Activated CD8-positive, alpha-beta memory T cell treated with anti-CD3 and anti-CD28 coated beads, Interleukin-2, amount 50 U/mL, for 48 hours (primary cell): ENCODE data around the gene KCNQ4.

ENCODE experiments used
- DNase-seq: peaks from one replicate; pipeline ENCODE4 v3.0.0-alpha.2; 2020

The KCNQ4 gene

DNA sequence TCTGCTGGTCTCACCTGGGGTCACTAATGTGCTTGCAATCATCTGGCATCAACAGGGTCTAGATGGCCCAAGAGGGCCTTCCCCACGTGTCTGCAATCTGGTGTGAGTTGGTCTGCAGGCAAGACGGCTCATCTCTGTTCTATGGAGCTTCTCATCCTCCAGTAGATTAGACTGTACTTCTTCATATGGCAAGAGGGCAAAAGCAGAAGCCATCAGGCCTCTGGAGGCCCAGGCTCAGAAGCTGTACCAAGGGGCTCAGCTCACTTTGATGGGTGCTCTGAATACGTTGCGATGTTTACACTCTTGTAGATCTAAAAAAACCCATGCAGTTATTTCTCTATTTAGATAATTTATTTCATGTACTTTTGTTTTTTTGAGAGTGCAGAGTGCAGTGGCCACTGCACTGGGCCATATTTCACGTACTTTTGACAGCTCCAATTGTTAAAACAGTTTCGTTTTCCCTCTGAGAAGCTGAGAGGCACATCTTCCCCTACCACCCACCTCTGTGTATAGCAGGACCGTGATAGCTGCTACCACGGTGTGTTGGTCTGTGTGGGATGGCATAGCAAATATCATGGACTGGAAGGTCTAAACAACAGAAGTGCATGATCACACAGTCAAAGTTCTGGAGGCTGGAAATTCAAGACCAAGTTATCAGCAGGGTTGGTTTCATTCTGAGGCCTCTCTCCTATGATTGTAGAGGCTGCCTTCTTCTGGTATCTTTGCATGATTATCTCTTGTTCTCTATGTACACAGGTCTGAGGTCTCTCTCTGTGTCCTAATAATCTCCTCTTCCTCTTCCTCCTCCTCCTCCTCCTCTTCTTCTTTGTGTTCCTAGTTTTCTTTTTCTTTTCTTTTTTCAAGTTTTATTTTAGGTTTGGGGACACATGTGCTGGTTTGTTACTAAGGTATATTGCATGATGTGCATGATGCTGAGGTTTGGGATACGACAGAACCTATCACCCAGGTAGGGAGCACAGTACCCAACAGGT lies 61.6 kb downstream of the KCNQ4 start:
- DNase-seq, result no peak

DNA sequence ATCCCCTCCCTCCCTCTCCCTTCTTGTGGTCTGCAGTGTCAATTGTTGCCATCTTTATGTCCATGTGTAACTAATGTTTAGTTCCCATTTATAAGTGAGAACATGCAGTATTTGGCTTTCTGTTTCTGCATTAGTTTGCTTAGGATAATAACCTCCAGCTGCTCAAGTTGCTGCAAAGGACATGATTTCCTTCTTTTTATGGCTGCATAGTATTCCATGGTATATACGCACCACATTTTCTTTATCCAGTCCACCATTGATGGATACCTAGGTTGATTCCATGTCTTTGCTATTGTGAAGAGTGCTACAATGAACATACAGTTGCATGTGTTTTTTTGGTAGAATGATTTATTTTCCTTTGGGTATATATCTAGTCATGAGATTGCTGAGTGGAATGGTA lies 62.3 kb downstream of the KCNQ4 start:
- no peak for DNase-seq

DNA sequence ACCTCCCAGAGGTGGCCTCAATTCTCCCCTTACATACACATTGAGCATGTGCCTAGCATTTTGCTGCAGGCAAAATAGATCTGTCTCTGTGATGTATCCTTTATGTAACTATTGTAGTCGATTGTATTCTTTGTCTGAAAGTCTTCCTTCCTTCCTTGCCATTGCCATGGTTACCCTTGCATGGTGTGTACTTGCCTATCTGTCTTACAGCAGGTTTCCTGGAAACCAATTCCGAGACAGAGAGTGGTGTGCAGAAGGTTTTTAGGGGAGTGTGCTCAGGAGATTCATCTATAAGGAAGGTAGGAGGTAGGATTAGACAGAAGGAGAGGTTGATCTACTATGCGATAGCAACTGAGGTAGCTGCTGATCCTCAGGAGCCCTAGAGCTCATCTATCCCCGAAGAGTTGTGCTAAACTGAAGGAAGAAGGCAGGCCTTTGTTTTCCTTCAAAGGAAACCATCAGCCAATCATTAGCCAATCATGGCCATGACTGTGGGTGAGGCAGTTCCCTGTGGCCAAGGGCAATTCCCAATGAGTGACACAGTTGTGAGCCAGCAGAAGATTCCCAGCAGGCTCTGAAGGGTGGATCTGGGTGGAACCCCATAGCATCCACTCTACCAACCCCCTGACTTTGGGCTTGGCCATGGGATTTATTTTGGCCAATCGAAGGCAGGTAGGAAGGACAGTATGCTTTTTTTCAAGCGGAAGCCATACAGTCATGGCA lies 63.6 kb downstream of the KCNQ4 start:
- DNase-seq, result no peak

DNA sequence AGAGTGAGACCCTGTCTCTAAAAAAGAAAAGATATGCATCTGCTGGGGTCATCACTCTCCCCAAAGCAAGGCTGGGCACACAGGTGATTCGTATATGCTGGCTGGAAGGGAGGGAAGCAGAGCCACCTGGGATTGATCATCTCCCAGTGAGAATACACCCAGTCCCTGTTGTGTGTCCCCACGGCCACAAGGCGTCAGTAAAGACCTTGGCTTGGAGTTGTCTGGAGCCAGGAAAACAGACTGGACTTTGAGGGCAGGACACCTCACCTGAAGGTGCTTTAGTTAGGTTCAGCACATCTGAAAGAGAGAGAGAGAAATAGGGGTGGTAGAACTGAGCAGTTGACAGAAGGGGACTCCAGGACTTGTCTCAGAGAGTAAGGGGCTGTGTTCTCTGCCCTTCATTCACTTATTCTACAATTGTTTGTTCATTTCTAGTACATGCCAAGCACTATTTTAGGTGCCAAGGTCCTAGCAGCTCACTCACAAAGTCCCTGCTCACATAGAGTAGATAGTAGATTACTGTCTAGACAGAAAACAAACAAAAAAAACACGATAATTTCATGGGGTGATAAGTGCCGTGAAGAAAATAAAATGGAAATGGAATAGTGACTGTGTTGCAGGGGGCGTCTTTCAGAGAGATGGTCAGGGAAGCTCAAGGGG lies 65.1 kb downstream of the KCNQ4 start:
- no peak for DNase-seq

DNA sequence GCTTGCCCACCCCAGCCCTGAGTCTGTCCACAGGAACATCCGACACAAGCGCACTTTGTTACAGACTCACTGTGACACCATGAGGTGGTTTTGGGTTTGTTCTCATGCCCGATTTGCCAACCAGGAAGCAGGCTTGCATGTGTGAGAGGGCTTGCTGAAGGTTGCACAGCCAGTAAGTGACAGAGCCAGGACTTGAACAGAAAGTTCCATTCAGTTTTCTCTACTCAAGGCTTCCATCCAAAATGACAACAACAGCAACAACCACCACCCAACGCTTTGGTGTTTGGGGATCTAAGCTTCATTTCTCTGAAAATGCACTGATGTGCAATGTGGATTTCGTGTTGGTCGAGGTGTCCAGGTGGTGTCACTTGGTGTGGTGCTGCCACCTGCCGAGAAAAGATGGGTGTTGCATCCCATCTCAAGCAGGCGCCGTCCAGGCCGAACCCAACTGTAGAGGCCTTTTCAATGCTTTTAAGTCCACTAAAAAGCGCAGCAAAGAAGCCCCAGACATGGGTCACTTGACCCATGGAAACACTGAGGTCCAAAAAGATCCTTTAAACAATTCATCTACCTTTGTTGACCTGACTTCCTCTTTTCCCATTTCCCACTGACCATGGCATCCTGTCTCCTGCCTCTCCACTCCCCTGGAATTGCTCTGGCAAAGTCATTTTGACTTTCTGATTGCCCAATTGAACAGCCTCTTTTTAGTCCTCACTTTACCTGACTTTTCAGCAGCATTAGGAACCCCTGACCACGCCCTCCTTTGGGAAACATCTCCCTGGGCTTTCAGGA lies 66.4 kb downstream of the KCNQ4 start:
- DNase-seq, result peak; percentile 90

DNA sequence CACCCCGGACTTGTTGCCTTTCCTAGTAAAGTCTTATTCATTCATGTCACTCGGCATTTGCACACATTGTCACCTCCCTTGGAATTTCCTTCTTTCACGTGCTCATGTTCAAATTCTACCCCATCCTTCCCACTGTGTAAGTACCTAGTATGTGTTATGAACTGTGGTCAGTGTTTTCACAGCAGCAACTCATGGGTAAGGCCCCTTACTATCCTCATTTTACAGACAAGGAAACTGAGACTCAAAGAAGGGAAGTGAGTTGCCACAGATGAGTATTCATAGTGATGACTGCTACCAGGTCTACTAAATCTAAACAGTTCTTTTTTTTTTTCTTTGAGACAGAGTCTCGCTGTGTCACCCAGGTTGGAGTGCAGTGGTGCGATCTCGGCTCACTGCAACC lies 68.1 kb downstream of the KCNQ4 start:
- DNase-seq, result no peak

DNA sequence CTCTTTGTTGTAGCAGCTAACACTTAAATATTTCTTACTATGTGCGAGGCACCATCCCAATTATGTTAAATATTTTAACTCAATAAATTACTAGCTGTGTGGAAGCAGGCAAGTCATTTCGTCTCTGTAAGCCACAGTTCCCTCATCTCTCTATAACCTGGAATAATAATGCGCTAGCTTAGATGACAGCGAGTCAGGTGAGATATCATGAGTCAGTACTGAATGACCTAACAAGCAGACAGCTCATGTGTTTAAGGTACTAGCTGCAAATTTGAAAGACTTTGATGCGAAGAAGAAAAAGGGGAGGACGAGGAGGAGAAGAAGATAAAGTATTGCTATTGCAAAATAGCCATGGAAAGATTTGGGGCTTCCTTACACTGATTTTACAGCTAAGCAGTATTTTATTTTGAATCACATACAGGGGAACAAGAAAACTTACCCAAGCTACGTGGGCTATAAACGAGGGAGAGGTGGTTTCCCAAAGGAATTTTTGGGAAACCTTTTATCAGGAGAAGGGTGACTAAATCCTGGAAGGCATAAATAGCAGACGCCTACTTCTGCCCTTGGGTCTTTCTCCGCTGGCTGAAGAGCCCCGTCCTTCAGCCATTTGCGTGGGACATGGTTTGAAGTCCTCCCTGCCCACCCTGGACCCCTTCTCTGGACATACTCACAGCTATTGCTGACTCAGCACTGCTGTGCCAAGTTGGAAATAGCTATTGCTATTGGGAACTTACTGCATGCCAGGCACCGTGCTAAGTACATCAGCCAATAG lies 69.7 kb downstream of the KCNQ4 start:
- DNase-seq, result no peak

DNA sequence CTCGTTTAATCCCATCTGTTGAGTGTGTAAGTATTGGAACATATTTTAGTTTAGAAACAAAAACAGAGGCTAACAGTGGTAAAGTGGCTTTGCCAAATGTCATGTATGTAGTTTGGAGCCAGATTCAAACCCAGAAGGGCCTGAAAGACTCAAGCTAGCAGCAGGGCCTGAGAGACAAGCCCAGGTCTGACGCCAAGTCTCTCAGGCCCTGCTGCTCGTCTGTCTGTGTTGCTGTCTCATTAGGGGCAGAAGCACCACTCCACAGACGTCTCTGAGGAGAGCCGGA lies 70.2 kb downstream of the KCNQ4 start:
- no peak for DNase-seq

DNA sequence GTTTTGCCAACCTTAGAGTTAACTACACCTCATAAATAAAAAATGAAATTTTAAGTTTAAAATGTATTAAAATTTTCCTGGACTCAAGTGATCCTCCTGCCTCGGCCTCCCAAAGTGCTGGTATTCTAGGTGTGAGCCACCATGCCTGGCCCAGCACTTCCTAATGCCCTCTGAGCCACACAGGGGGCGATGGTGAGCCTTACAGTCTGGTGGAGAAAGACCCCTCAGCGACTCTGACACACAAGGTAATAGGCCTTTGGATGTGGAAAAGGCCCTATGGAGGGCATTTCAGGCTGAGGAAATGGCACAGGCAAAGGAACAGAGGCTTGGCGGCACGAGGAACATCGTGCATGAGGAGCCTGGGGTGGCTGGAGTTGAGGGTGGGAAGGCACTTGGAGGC lies 71.9 kb downstream of the KCNQ4 start:
- DNase-seq, result no peak

DNA sequence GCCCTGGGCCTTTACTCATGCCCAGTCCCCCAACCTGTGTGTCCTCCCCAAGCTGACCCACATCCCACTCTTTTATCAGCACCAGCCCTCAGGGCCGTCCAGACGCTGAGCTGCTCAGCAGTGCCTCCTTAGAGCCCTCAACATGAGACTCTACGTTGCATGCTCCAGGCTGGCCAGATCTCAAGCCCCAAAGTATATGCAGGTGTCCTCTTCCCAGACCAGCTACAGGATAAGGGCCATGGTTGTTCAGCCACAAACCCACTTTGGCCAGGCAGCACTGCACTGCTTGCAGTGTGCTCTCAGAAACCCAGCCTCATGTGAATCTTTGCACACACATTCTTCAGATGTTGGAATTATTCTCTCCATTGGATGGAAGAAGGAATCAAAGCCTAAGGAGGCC lies 72.5 kb downstream of the KCNQ4 start:
- DNase-seq, result no peak

DNA sequence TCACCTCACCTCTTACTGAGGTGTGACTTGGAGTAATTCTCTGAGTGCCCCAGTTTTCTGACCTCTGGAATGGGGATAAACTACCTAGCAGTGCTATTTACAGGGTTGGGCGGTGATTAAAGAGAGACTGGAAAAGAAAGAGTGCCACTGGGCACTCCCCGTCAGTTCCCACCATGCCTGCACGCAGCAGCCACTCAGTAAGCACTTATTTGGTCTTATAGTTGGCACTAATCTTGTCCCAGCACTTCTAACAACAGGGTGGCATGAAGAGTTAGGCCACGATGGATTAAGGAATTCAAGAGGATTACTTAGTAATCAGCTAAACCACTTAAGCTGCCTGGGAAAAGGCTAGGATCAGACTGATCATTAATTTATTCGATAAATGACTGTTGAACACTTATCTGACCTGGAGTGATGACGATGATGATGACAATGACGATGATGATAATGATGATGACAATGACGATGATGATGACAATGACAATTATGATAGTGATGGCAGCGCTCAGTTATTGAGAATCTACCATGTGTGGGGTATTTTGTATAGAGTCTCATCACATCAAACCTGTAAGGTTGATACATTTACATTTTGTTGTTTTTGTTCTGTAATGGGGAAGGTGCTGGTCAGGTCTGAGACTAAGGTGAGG lies 73.2 kb downstream of the KCNQ4 start:
- DNase-seq, result no peak

DNA sequence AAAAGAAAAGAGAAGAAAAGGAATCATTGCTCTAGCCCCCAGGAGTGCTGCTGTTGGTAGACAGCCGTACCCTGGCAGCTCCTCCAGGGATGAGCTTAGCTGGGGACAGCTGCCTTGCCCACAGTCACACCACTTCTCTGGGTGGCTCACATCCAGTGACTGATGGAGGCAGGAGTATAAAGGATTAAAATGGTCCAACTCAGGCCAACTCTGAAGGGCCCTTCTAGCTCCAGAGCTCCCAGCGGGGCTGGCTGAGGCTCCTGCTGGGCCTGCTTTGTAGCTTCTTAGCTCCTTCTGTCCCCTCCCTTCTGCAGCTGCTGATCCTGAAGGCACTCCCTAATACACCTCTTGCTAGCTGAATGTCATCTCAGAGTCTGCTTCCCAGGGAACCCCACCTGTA lies 74.2 kb downstream of the KCNQ4 start:
- no peak for DNase-seq

DNA sequence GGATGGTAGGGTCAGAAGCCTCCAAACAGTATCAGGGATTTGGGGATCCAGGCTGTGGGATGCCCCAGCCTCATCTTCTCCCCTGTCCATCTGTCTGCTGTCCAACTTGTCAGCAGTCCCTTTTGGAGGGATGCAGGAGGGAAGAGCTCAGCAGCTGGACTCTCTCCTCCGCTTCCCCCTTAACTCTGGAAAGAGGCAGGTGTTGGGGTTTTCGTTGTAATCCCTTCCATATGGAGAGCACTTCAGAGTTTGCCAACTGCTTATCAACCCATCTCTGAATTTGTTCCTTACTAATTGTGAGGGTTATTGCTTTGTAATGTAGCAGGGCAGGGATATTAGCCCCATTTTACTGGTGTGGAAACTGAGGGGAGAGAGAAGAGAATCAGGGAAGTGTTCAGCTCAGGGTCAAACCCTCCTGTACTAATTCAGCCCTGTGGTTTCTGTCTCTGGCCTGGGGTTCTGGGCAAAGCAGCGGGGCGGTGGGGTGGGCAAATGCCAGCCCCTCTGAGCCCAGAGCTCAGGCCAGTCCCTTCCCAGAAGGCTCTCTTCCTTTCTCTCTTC lies 75.3 kb downstream of the KCNQ4 start:
- DNase-seq, result no peak

DNA sequence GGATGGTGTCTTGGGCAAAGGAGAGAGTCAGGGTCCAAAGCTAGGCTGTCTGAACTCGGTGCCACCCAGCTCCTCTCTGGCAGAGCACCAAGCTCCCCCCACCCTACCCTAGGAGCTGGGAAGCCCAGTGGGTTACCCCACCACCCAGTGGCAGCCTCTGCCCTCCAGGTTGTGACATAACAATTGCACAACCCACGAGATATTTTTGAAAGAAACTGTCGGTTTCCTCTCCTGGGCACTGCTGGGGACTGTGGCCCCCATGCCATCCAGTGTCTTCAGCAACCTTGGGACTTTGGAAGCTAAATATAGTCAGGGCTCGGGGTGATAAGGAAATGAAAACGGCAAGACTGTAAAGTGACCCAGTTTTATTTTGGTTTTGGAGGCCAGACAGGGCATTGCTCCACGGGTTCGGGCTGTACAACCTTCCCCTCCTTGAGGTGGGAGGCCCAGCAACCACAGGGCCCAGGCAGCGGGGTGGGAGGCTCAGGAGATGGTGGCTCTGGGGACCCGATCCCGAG lies 77.2 kb downstream of the KCNQ4 start:
- DNase-seq, result no peak

DNA sequence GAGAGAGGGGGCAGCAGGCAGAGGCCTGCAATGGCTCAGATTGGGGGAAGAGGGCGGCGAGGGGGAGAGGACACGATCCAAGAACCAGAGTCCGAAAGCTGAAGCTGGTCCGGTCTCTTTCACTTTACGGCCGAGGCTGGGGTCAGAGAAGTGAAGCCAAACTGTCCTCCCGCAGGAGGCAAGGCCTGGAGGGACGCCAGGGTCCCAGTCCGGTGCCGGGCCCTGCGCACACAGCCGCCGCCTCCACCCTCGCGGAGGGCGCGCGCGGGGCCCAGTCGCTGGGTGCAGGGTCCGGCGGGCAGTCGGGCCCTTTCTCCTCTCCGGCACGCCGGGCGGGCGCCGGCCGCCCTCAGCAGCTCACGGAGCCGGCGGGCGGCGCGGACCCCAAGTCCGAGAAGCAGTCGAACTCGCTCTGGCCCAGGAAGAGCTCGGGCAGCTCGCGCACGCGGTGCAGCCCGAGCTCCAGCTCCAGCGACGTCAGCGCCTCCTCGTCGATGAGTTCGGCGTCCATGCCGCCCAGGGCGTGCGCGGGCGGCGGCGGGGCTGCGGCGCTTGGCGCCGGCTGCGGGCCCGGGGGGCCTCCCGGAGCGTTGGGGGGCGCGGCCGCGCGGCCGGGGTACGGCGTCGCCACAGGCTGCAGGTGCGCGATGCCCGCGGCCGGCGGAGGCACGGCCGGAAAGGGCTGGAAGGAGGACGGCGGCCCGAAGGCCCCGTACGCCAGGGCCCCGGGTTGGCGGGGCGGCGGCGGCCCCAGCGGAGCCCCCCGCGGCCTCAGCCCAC lies 77.8 kb downstream of the KCNQ4 start:
- peak; percentile 66 for DNase-seq

DNA sequence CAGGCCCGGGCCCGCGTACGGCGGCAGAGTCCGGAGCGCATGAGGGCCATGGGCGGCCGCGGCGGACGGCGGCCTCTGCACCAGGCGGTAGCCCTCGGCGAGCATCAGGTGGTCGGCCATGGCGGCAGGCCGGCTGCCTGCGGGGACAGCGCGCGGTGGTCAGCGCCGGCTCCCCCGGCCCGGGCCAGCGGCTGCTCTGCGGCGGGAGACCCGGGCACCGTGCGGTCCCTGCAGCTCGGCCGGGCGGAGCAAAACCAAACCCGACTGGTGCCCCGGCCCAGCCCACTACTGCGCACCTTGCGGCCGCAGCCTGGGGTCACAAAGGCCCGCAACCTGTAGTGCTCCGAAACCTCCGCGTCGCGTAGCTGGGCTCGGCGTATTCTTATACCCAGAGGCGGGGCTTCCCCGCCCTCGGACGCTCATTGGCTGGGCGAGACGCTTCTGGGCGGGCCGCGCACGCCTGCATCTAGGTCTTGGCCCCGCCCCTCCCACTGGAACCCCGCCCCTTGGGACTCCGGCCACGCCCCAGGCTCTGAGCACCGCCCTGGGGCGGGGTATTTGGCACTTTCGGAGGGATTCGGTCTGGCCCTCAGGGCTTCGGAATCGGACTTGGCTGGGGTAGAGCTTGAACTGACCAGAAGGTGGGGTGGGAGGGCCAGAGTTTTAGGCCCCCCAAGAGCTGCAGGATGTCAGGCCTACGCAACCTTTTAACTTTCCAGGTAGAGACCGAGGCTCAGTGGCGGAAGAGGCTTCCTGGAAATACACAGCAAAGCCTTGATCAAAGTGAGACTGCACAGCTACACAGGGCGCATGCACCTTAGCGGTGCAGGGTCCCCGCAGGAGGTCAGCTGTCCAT lies 78.6 kb downstream of the KCNQ4 start, which contains the start of gene CITED4:
TSS of gene CITED4 (minus strand) at position 356 of the 856 bp plus-strand sequence. CDS start at position 120, 236 bp downstream.
- DNase-seq, result peak; percentile 95

DNA sequence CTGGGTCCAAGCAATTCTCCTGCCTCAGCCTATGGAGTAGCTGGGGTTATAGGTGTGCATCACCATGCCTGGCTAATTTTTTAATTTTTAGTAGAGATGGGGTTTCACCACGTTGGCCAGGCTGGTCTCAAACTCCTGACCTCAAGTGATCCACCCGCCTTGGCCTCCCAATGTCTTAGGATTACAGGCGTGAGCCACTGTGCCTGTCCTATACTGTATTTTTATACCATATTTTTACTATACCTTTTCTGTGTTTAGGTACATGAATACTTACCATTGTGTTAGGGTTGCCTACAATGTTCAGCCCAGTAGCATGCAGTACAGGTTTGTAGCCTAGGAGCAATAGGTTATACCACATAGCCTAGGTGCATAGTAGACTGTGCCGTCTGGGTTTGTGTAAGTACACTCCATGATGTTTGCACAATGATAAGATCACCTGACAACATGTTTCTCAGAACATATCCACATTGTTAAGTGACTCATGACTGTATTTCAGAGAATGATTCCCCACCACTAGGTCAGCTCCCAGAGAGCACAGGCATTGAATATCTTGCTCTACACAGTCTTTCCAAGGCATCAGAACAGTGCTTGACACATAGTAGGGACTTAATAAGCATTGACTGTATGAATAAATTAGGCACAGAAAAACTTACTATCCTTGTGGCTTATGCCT lies 84.6 kb downstream of the KCNQ4 start:
- no peak for DNase-seq

DNA sequence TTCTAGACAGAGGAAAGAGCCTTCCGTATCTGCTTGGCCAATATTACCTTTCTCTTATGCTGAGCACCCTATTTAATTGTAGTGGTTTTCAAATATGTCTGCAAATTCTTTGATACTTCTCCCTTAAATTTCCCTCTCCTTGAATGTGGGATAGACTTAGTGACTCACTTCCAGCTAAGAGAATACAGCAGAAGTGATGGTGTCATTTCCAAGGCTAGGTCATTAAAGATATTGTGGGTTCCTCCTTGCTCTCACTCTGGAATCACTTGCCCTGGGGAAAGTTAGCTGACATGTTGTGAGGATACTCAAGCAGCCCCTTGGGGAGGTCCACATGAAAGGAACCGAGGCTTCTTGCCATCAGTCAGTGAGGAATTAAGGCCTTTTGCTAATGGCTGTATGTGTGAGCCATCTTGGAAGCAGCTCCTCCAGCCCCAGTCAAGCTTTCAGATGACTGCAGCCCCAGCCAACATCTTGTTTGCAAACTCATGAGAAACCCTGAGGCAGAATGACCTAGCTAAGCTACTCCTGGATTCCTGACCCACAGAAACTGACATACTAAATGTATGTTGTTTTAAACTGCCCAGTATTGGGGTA lies 86.6 kb downstream of the KCNQ4 start:
- no peak for DNase-seq
